NCI-H2081 (cell line): ENCODE results near the gene ENTHD1.
"Not testable (repeated sequence)": the region's sequence is repeated elsewhere in the genome, so short reads cannot be mapped to it uniquely, and the experiment has no call there.

Experiments
- DNase-seq, 2 experiments: peaks; one replicate each; lab custom pipeline; 2025; lab: John Stamatoyannopoulos, UW

Gene ENTHD1

DNA sequence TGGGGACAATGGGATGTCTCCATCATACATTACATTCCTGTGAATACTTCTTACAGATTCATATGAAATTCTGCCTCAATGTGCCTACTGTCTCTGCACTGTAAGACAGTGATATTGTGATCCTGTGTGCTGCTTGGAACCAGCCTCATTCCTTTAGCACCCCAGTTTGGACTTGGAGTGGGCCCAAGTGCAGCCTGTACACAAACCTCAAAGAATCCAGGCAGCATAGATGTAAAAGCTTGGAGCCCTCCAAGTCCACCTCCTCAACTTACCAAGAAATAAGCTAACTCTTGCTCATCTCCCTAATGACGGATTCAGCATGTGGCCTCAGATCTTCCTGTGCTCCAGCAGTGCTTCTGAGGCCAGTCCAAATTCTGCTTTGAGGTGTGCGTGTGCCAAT is 31.7 kb upstream of the ENTHD1 start:
- no peak for DNase-seq

DNA sequence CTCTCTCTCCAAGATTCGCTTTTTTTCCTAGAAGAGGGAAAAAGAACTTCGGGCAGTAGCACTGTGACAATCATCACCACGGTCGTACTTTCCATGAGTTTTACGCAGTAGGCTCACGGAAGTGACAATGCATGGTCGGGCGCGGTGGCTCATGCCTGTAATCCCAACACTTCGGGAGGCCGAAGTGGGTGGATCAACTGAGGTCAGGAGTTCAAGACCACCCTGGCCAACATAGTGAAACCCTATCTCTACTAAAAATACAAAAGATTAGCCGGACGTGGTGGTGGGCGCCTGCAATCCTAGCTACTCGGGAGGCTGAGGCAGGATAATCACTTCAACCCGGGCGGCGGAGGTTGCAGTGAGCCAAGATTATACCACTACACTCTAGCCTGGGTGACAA is 30.7 kb upstream of the ENTHD1 start:
- no peak for DNase-seq

DNA sequence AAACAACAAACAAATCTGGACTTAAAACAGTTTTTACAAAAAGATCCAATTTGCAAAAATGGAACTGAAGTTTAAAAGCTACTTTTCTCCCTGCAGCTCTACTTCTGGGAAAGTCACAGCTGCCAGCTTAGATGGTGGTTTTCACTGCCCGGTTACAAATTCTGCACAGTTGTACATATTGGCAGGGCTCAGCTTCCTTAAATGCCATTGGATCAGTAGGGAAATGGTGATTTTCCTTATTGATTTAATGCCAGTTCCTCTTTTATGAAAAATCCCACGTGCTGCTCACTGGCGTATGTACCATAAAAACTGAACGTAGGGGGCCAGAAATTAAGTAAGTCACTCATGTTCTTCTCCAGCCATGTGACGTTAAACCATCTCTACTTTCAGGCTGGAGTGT is 30.1 kb upstream of the ENTHD1 start:
- DNase-seq: no peak

DNA sequence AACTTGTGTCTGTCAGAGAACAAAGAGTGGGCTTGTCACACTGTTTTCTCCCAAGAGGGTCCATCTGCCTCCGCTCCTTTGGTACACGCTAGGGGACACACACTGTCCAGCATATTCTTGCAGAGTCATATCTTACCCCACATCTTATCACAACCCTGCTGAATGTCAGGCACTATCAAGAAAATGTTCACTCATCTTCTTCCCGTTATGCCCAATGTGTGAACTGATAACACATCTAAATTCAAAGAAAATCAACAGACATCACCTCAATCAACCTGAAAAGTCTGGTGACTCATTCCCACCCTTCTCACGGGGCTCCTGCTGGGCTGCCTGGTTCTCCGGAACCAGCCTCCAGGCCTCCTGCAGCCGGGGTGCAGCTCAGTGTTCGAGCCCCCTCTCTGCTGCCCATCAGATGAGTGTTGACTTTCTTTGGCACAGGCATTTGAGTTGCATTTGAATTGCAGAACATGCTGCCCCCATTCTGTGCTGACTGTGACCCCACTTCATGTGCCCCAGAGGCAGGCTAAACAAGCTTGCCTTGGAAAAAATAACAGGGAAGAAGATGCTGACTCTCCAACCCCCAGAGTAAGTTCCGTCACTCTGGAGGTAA is 26.7 kb upstream of the ENTHD1 start:
- DNase-seq: no peak

DNA sequence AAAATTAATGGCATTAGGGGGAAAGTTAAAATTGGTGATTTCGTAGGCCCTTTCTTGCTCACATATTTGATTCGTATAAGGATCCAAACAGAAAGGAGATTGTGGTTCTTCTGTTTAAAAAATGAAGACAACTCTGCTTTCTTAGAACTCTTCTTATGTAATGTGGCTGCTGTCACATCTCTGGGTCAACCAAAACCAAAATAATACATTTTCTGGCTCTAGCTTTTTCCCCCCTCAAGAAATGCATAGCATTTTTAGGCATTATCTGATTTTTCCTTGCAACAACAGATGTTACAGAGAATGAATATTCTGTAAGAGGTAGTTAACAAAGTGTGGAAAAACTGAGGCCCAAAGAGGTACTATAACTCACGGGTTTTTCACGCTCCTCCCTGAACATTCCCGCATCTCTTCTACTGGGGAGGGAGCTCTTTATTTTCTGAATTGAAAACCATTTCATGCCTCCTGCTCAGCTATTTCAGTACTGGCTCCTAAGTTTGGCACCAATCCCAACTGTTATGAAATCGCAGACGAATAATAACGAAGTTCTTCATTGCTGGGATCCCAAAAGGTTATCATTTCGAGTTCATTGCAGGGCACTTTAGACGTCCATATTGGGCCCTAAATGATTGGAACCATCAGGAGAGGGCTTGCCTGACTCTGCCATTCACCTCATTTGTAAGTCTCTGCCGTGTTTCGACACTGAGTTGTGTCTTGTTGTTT is 24.4 kb upstream of the ENTHD1 start:
- no peak for DNase-seq

DNA sequence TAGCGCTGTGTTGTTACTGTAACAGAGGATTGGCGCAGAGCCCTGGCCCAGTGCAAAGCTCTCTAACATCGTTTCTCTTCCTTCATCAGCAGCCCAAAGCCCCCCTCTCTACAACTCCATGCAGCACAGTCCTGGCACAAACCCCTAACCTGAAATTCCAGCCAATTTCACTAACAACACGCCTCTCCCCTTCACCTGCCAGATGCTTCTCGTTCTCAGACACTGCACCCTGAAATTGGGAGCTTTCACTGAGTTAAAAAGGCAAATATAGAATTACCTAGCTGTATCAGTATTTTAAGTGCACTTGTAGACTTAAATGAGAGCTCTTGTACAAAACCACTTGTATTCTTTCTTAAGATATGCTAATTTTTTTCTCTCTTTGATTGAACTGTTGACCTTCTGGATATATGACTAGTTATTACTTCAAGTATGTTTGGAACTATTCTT is 23.7 kb upstream of the ENTHD1 start:
- no peak for DNase-seq

DNA sequence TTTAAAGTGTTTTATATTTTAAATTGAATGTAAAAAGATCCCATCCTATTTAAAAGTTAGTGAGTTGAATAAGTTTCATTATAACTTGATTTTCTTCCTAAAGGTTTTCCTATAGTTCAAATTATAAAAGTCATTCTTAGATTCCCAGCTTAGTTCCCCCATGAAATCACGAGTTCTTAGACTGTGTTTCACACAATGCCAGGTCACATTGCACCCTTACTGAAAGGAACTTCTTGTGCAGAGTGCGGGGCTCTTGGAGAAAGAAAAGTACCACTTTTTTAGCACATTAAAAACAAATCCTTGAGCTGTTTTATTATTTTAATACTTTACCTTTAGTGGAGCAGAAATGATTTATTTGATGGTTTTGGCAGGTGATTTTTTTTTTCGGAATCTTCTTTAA is 22.9 kb upstream of the ENTHD1 start:
- no peak for DNase-seq

DNA sequence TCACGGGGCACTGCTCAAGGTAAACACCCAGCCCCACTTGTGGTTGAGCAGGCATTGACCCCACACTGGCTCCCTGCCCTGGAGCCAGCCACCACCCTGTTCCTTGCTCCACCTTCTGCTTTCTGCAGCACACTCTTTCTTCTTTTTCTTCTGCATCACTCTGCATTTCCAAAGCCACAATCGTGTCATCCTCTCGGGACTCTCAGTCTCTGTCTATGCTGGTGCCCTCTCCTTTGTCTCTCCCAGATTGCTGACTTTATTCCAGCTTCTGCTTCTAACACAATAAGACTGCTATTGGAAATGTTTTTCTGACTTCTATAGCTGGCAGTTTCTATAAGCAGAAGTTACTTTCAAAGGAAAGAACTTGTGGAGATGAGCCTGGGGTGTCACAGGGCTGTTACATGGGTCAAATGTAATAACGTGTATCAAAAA is 21.8 kb upstream of the ENTHD1 start:
- DNase-seq: no peak

DNA sequence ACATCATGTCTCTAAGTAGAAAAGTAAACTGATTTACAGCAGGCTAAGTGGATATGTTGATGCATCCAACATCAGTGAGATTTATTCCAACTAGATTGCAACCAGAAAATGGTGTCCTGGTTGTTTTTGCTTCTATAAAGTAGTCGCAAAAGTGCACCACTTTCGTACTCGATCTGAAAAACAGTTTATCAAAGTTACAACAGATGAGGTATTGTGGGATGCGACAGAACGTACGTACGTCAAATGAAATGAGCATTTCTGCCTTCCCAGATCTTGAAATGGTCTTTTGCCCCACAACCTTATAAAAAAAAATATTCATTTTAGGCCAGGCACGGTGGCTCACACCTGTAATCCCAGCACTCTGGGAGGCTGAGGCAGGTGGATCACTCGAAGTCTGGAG is 21.0 kb upstream of the ENTHD1 start:
- DNase-seq: no peak

DNA sequence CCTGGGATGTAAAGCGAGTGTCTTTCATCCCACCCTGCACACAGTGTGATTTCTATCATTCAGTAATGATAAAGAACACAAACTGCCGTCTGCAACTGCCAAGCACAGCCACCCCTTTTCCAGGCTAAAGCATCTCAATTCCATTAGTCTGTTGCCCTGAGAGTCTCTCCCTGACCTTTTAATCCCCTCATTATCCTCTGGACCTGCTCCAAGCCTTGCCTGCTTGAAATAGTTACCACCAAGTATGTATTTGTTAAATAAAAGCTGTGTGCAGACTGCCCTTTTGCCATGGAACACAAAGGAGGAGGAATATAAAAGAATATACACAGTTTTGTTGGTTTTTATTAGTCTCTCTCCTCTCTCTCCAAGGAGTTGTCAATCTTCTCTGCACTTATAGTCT is 20.3 kb upstream of the ENTHD1 start:
- no peak for DNase-seq

DNA sequence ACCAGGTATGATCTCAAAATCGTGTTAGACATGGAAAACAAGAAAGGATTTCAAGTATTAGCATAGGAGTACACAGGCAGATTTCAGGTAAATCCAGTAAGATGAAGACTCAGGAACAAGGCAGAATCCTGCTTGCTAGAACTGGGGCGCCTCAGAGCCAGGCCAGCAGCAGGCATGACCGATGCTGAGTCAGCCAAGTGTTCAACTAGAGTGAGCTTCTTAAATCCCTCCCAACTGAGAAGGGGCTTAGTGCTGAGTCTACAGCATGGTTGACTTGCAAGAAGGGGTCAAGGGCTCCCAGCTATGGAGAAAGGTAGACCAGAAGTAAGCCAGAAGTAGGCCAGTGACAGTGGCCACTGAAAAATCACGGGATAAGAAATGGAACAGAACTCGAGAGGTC is 19.8 kb upstream of the ENTHD1 start:
- no peak for DNase-seq

DNA sequence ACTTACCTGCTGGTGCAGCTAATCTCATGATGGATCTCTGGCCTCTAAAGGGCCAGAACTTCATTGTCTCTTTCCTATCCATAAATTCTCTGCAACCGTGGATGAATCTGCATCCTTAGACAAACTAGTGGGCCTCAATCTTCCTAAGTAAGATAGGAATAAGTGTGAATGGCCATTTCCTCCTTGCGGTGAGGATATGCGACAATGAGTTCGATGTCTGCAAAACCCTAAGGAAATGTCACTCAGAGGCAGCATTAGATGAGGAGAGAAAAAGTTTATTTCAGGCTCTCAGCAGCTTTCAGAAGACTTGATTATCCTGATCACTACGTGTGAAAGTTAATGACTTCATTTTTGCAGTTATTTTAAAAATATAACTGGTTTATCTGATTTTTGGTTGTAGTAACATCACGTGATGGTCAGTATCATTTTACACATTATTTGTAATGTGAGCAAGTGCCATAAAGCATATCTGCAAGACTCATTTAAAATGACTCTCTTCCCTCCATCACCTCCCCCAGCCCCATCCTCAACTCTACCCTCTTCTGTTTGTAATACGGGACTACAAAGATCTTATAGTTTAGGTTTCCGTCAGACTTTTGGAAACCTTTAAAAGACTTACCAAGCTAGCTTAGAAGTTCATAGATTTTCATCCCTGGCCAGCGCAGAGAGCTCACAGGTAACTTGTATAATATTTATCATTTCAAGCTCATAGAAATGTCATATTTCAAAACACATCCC is 17.5 kb upstream of the ENTHD1 start:
- no peak for DNase-seq

DNA sequence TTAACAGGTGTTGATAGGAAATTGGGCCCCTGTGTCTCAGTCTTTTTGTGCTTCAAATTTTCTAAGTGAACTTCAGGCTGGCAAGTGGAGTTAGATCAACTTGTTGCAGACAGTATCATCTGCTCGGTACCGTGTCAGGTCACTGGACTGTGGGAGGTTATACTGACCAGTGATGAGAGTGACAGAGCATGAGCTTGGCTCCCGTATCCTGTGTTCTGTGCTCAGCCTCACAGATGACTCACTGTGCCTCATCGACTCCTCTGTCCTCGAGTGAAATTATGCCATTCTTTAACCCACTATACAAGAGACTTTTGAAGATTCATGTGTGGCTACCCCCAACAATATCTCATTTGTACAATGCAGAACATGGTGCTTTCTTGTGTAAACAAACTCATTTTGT is 15.2 kb upstream of the ENTHD1 start:
- no peak for DNase-seq

DNA sequence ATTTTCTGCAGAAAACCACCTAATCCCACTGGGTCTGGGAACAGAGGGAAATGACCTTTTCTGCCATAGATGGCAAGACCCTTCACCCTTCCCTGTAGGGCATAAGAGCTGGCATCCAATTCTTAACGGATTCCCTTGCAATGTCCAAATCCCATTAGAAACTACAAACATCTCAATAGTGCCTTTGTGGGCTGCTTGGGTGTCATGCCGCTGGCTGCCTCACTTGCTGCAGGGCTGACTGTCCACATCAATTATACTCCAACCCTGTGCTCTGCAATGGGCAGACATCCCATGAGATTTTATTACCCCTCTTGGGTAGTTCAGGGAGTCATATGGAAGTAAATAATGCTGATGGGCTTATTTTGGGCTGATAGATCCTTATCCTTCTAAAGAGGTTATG is 14.6 kb upstream of the ENTHD1 start:
- no peak for DNase-seq

DNA sequence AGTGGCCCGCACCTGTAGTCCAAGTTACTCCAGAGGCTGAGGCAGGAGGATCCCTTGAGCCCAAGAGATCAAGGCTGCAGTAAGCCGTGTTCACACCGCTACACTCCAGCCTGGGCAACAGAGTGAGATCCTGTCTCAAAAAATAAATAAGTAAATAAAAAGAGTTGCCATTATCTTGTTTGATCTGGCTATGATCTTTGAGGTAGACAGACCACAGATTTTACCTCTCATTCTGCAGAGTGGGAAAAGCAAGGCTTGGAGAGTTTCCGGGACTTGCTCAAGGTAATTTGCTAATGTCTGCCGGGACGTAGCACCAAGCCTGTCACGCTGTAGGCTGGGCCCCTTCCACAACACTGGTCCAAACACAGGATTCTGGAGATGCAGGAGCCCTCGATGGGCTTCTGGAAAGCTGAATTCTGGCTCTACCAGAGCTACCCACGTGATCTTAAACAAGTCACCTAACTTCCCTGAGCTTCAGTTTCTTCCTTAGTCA is 14.1 kb upstream of the ENTHD1 start:
- no peak for DNase-seq

DNA sequence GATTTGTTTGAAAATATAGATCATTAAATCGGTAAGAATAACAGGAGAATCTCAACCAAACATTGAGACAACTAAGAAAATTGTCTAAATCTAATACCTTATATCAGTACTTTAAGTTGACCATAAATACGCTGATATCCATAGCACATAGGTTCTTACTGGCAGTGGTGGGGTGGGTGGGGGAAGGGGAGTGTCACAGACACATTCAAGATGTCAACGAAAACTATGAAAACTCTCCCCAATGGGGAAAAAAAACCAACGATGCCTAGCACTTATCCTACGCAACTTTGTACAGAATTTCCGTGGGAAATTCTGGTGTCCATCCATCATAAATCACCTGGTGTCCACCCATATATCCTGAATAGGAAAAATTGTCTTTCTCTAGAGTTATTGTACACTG is 13.5 kb upstream of the ENTHD1 start:
- no peak for DNase-seq

DNA sequence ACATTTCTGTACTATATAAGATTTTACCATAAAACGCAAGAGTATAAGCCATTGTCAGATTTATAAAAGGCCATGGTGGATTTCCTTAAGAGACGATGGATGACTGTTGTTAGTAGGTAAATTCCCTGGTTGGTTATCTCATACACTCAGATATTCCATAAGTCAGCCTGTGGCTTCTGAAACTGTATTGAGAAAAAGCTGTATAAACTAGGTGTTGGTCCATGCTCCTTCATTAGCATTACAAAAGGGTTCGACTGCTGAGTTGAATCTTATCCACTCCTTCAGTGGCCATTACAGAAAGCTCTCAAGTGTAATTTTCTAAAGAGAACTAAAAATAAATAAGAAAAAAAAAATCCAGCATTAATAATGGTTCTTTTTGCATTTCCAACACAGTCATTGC is 12.6 kb upstream of the ENTHD1 start:
- DNase-seq: no peak

DNA sequence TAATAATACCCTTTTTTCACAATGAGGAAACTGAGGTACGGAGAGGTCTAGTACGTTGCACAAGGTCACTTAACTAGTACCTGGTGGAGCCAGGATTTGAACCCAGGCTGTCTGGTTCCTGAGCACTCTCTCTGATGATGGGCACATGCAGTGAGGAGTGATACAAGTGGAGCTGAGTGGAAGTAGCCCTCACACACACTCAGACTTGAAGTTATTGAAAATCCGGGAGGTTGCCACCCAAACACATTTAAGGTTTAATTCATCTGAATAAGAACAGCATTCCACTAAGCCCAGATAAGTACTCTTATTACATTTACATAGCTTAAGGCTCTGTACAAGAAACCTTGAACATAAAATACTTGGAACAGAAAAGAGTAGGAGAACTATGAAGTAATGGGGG is 12.1 kb upstream of the ENTHD1 start:
- no peak for DNase-seq

DNA sequence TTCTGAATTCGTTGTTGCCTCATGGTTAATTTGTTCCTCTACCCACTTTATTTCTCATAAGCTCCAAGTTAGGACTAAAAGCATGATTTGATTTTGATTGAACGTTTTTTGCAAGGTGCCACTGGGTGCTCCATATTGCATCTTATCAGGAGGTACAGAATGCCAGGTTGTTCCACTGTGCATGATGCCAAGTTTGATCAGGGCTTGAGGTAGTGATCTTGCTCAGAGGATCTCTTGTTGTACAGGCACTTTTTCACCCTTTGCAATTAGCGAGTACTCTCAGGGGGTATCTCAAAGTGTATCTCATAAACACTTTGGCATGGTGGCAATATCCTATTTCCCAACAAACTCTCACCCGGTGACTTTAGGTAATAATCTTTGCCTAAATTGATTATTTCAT is 11.3 kb upstream of the ENTHD1 start:
- no peak for DNase-seq

DNA sequence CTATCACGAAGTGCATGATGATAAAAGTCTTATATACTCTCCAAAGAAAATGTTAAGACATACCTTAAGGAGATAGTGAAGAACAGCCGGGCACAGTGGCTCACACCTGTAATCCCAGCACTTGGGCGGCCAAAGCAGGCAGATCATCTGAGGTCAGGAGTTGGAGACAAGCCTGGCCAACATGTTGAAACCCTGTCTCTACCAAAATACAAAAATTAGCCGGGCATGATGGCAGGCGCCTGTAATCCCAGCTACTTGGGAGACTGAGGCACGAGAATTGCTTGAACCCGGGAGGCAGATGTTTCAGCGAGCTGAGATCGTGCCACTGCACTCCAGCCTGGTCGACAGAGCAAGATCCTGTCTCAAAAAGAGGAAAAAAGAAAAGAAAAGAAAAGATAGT is 10.5 kb upstream of the ENTHD1 start:
- DNase-seq: not testable (repeated sequence)

DNA sequence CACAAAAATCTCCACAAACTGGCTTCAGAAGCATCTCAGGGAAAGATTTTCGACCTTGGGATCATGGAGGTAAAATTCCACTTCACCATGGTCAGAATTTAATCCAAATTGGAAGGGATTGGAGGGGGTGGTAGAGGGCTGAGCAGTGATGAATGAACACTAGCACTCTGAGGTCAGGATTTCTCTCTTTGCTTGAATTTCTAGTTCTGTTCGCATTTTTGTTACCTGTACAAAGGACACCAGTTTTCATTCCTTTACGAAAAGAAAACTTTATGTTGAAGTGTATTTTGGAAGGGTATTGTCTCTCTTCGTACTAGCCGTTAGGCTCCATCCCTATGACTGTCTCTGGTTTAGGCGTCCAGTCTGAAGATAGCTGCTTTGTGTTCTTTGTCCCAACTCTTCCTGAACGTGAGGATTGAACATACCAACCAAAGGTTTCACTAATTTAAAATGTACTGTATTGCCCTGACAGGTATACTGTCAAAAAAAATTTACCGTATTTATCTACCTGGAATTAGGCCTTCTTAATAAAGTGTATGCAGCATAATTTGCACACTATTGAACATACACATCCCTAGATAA is 8.1 kb upstream of the ENTHD1 start:
- no peak for DNase-seq

DNA sequence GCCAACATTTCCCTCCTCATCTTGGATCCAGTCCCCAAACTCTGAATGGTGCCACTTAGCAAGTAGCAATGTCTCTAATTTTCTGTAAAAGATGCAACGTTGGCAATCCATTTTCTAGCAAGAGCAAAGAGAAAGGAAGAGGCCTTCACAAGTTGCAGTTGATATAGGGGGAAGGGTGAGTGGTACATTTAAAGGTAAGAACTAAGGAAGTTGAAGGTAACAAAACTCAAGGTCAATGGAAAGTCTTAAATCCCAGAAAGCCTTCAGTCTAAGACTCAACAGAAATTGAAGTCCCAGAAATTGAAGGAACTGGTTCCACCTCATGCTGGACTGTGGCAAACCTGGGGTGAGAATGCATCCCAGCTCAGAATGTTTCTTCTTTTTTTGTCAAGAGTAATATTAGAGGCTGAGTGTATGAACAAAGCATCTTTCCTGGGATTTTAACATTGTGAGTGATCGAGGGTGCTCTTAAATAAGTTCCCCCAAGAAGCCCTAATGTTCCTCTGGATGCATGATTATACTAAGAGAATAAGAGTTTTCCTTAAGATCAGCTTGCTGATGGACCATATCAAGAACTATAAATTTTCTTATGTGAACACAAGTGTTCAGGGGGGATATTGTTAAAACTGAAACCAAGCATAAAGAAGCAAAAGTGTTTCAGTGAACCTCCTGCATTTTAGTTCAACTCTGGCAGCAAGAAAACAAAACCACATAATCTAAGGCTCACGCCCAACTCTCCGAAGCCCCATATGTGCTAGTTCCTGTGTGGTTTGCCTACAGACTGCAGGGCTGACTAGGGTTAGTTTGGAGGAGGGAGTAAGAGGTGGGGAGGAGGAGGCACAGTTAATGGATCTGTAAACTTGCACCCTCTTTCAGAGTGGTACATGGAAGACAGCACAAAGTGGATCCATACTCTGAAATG is 7.0 kb upstream of the ENTHD1 start, which contains the start of gene GRAP2:
GRAP2 (plus strand) TSS at position 779 of the 922 bp plus-strand sequence. CDS start 46,023 bp downstream, outside the sequence.
- no peak for DNase-seq
